GM18520 (cell line): ENCODE data around the gene ALOX12B.
A peak's percentile ranks its signal among the peaks of the same experiment; 100 is the strongest.

ENCODE experiments used
- ATAC-seq: cut with Tn5 transposase; IDR thresholded peaks from one replicate; pipeline ENCODE4 v1.9.1; 2021; ENCODE audit not compliant: unreplicated experiment

The ALOX12B gene

DNA sequence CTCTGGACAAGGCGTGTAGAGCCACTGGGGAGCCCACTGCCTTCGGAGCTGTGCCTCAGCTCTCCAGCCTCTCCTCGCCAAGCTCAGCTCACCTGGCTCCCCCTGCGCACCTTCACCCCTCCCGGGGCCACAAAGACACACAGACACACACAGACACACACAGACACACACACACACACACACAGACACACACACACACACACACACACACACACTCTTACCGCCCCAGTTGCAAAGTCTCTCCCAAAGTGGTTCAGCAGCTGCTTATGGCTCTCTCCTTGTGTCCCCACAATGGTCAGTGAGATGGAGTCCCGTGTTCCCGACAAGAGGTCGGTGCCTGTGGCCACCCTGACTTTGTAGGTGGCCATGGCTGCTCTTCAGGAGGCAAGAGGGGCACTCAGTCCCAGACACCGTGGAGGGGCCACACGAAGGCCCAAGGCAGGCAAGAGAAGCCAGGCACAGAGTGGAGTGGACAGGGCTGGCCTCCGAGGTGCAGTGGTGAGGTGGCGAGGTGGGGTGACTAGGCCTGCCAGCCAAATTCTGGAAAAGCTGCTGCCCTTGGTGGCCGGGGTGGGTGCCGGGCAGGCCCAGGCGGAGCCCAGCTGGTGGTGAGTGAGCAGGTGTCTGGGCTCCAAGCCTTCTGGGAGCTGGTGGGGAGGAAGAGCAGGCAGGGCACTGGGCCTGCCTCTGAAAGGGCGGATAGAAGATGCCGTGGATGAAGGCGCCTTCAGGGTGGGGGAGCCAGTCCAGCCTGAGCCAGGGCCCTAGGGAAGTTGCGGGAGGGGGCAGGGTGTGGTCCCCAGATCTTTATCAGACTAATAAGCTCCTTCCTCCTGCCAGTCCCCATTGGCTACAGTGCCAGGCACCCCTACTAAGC, at the start of gene ALOX12B:
ALOX12B (minus strand) TSS at position 642 of the 877 bp plus-strand sequence; CDS start at position 368, 274 bp downstream.
- ATAC-seq, result no peak

DNA sequence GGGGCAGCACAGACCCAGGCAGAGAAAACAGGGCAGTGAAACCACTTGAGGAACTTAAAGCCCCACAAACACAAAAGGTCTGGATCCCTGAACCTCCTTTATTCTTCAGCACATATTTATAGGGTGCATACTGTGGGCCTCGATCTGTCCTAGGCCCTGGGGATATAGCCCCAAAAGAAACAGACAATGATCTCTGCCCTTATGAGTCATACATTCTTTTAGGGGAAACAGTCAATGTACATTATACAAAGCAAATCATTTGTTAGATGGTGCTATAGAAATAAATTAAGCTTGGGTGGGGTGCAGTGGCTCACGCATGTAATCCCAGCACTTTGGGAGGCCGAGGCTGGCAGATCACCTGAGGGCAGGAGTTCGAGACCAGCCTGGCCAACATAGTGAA, 46.4 kb upstream of the ALOX12B start:
- ATAC-seq, result no peak

DNA sequence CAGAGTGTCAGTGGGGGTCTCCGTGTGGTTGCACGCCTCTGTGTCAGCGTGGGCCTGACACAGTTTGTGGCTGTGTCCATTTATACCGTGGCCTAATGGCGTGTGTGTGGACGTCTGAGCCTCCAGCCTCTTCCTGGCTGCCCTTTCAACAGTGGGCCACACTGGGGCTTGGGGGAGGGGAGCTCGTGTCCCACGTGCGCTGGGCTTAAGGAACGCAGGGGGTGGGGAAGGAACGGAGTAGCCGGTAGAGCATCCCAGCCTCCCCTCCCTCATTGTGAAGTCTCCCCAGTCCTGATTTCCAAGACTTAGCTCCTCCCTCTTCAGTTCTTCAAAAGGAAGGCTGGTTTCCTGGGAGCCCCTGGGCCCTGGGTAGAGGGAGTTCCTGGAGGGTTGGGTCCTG, 45.9 kb upstream of the ALOX12B start:
- no peak for ATAC-seq

DNA sequence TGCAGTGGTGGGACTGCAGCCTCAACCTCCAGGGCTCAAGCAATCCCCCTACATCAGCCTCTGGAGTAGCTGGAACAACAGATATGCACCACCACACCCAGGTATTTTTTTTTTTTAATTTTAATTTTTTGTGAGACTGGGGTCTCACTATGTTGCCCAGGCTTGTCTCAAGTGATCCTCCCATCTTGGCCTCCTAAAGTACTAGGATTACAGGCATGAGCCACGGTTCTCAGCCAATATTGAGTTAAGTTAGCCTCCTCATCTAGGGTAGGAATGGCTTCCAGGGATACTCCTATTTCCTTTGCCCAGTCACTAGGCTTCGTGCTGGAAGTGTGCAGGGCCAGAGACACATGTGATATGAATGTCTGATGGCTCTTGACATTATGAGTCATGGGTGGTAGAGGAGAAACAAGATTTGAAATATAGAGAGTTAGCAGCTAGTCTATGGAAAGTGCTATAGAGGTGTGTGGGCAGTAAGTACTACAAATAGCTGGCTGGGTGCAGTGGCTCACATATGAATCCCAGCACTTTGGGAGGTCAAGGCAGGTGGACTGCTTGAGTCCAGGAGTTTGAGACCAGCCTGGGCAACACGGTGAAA, 44.4 kb upstream of the ALOX12B start:
- ATAC-seq, result no peak

DNA sequence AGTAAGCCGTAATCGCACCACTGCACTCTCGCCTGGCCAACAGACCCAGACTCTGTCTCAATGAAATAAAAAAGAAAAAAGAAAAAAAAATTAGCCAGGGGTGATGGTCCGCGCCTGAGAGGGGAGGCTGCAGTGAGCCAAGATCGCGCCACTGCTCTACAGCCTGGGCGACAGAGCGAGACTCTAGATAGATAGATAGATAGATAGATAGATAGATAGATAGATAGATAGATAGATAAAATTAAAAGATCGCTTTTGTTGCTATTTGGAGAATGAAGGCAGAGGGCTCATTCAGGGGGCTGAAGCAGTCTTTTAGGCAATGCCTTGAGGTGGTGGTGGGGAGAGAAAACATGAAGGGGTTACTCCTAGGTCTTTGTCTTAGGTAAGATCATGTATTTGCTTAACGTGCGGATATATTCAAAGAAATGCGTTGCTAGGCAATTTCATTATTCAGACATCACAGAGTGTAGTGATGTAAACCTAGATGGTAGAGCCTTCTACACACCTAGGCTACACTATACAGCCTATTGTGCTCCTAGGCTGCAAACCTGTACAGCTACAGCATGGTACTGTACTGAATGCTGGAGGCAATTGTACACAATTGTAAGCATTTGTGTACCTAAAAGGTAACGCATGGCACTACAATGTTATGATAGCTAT, 40.7 kb upstream of the ALOX12B start:
- ATAC-seq, result no peak

DNA sequence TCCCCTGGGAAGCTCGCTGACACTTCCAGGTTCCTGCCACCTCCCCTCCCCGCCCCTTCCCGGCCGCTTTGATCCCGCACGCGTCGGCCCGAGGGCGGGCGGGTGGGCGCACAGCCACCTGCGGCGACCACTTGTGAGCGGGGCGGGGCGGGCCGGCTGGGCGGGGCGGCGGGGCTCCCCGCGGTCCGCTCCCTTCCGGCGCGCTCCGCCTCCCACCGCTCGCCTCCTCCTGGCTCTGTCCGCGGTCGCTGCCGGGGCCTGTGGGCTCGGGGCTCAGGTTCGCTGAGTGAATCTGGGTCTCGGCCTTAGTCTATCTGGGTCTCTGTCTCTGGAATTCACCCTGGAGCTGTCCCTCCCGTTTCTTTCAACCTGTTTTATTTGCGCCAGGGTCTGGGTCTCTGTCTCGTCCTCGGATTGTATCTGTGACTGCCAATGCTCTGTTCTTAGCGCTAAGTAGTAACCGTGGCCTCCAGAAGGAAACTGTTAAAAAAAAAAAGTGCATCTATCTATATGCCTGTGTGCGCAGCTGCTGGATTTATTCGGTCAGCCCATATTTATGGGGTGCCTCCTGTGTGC, 39.1 kb upstream of the ALOX12B start:
- ATAC-seq, result no peak

DNA sequence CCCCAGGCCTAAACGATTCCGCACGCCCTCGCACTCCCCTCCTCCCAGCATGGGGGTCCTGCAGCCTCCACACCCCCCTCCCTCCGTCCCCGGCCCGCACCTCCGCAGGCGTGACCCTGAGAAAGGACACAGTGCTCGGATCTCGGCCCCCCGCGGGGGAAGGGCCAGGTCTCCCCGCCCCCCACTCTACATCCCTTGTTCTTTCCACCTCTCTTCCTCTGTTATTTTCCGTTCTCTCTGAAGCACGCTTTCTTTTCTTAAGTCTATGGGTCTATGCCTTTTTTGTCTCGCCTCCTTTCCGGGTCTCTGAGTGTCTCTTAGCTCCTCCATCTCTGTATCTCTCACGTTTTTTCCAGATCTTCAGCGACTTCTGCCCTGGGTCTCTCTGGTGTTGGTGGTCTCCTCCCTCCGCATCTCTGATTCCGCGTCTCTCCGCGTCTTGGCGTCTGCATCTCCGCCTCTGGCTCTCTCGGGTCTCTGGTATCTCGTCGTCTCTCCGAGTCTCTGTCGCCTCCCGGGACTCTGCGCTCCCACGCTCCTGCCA, 38.5 kb upstream of the ALOX12B start:
- no peak for ATAC-seq

DNA sequence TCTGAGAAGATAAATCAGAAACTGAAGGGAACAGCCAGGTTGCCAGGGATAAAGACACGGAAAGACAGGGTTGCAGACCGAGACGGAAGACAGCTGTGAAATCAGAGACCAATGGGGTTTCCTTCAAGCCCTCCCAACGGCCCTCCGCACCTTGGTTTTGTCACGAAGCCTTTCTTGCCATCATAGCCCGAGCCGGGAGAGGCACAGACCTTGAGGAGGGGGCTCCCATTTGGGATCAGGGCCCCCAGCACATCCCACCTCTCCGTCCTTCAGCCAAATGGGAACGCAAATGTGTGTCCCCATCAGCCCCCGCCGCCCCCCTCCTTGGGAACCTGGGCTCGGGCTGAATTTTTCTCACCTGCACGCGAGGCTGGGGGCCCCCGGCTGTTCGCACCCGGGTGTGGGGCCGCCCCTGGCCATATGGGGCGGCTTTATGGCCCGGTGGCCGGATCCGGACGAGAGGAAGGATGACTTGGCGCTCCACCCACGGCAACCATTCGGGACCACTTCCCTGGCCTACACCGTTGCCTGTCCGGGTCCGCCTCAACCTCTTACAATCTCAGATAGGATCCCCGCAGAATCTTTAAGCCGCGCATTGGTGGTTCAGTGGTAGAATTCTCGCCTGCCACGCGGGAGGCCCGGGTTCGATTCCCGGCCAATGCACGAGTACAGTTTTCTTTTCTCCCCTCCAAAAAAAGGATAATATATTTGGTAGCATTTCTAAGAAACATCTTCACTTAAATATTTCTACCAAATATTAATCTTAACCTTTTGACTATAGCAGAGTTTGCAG, 37.8 kb upstream of the ALOX12B start:
- ATAC-seq, result no peak

DNA sequence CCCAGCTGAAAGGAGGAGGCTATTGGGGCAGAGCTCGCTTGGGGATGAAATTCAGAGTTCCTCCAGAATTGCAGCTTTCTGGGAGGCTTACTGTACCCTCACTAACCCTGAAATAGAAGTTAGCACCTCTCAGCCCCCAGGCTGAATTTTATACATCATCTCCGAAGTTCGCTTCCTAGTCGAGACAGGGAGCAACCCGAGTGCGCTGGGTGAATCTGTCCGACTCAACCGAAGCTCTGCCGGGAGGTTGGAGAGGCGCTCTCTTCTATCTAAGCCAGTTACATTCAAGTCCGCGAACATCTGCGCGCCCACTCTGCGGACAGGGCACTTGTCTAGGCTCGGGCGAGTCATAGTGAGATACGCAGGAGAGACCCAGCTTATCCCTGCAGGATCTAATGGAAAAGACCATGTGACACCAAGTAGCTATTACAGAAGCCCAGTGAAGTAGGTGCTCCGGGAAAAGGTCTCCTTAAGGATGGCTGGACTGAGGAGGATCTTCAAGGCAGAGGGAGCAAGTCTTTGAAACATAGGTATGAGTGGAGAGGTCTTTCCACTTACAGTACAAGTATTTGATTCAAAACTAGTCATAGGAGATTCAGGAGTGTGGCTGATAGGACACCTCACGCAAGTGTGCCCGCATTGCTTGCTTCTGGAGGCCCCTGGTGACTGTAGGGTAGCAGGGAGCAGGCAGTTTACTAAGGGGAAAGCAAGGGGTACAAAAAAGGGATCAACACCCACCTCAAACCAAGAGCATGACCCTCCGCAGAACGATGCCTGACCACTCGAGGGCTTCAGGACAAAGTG, 37.0 kb upstream of the ALOX12B start:
- ATAC-seq, result no peak

DNA sequence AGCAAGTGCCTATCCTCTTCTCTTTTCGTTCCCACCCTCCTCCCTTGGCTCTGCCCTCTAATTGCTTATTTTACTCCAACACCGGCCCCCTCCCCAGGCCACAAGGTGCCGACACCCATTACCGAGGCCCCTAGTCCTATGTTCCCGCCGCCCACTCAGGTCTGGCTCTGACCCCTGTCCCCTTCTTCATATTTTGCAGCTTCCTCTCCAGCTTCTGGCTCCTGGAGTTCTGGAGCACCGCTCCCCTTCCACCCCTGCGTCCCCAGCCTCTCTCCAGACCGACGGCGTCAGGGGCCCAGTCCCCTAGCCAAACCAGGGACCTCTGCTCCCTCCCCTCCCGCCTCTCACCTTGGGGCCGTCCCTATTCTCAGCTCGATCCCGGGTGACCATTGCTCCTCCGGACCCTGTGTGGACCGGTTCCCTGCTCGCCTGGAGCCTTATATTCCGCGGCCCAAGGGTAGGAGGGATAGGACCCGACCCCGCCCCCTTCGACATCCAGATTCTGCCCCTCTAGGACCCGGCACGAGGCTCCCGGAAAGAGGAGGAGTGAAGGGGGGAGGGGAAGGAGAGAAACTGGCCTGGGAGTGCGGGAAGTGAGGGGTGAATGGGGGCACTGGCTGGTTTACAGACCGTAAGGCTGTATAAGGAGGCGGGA, 36.3 kb upstream of the ALOX12B start, which contains the start of gene HES7:
HES7 (minus strand) TSS at position 412 of the 655 bp plus-strand sequence; CDS start at position 390, 22 bp downstream.
- ATAC-seq, result no peak

DNA sequence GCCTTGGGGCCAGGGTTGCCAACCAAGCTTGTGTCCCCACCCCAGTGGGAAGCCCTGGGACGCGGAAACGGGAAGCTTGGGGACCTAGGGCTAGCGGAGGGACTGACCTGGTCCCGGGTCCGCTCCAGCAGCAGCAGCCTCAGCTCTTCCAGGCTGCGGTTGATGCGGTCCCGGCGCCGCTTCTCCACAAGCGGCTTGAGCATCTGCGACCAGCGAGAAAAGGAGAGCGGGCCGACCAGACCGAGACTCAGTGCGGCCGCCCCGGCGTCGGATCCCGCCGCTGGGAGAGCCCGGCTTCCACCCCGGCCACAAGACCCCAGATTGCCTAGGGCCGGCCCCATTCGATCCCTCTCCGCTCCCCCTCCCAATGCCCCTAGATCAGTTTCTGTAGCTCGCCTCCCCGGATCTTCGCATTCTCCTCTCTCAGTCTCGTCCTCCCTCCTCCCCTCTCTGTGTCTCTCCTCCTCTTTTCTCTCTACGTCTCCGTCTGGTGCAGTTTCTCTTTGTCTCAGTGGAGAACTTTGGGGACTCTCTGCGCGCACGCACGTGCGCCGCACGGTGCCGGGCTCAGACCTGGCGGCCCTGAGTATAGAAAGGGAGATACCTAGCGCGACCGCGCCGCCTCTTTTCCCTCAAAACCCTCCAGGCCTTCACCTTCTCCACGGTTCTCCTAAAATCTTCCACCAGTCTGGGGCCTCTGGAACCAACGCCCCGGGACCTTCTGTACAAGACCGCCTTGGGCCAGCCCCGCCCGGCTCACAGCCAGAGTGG, 35.6 kb upstream of the ALOX12B start:
- no peak for ATAC-seq

DNA sequence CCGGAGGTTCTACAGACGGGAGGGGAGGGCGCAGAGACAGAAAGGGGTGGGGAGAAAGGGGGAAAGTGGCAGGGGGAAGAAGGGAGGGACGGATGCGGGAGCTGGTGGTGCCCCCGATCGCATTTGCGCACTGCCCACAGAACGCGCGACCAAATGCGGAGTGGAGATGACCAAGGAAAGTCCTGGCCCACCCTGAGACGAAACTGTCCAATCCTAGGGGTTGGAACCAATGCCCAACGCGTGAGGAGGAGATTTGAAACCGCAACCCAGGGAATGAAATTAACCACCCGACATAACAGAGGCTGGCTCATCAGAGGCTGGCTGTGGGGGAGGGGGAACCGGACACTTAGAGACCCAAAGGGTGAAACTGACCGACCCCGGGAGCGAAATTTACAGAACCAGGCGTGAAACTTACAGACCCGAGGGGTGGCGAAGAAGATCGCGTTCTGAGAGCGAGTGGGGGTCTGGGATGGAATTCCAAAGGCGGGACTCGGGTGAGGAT, 35.0 kb upstream of the ALOX12B start:
- no peak for ATAC-seq

DNA sequence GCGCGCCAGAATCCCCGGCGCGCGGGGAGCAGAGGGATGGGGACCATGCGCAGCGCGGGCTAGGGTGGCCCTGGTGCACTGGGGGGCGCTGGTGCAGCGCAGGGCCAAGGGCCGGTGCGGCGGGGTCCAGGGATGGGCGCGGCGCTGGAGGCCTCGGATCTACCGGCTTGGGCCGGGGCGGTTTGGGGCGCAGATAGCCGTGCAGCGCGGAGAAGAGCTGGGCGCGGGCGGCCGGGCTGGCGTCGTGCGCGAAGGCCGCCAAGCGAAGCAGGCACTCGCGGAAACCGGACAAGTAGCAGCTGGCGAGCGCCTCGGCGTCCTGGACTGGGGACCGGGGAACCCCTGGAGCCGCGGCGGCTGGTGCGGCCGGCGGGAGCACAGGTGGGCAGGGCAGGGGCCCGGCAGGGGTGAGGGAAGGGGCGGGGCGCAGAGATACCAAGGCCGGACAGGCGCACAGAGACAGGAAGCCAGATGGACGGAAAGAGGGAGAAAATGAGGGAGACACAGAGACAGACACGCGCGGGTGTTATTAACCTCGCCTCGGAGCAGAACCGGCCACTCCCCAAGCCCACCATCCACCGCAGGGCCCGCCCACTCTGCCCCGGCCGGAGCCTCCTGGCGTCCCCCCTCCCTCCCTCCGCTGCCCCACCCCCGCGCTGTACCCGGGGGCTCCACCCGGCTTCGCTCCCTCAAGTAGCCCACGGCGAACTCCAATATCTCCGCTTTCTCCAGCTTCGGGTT, 34.3 kb upstream of the ALOX12B start:
- peak; percentile 17 for ATAC-seq

DNA sequence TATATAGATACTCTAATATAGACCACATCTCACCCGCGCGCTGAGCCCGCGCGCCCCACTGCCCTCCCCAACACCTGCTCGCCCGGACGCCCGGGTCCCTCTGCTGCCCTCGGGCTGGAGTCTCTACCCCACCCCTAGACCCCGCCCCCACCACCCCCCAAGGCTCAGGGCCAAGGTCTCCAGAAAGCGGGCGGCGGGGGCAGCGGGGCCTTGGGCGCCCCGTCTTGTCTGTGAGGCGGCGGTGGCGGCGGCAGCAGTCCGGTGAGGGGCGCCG, 33.8 kb upstream of the ALOX12B start:
- no peak for ATAC-seq

DNA sequence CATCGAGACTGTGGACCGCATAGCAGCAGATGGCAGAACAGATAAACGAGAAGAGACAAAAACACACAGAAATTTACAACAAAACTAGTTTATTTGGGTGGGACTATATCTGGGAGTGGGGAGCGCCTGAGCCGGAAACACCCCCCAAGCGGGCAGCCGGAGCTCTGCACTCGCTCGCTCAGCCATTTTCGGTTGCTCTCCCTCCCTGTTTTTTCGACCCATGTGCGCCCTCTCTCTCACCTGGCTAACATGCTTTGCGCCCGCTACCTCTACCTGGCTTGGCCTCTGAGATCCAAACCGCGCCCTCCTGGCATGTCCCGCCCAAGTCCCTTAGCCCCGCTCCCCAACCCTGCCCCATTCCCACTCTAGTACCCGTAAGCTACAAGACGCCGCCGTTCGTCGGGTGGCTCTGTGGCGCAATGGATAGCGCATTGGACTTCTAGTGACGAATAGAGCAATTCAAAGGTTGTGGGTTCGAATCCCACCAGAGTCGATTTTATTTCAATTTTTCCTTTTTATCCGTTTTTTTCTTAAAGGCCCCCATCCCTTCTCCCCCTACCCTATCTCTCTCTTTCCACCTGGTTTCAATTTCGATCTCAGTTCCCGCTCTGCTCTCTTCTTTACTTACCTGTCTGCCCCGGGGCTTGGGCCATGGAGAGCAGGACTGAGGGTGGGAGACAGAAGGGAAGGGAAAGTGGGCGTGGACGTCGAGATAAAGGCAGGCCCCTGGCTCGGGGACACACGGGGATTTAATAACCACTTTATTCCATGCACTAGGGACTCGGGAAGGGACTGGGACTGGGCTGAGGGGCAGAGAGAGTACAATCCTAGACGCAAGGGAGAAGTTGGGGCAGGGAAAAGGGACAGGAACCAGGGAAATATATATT, 33.2 kb upstream of the ALOX12B start:
- no peak for ATAC-seq

DNA sequence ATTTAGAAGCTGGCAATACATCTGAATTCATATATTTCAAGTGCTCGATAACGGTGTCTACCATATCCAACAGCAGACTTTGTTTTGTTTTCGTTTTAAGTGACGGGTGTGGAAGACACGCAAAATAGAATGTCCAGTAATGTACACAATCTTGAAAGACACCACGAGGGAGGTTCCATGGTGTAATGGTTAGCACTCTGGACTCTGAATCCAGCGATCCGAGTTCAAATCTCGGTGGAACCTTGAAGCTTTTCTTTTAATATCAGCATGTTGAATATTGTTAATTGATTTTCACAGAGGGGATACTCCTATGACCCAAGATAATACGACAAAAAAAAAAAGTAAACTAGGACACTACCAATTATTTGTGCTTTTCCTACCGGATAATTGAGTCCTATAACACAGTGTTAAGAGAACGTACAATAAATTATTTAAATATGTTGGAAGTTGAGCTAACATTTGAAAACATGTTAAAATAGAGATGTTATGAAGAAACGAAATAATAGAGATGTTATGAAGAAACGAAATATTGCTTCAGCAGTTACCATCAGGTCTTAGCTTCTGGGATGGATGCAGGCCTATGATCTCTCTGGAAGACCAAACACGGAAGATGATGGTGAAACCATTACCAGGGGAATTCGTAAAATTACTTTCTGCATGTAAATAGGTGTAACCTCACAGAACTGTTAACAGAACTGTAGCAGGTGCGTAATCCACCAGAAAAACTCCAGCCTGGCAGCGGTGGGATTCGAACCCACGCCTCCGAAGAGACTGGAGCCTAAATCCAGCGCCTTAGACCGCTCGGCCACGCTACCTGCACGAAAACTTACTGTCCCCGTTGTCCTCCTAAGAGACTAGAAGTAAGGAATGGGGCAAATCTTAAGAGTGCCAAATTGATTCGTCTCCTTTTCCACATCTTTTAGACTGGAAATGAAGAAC, 32.3 kb upstream of the ALOX12B start:
- peak; percentile 29 for ATAC-seq
